SIG-M5 treated with dmso at 0.1 percent for 504 hours (cell line): ENCODE measurements around the gene CHURC1.

Experiments
- DNase-seq: peaks from one replicate; lab custom pipeline; 2025; ENCODE audit not compliant: unreplicated experiment; lab: John Stamatoyannopoulos, UW

Gene CHURC1

GRCh38 chr14:64937821-64938193 is 23.6 kb downstream of the CHURC1 start:
- DNase-seq = no peak

DNA sequence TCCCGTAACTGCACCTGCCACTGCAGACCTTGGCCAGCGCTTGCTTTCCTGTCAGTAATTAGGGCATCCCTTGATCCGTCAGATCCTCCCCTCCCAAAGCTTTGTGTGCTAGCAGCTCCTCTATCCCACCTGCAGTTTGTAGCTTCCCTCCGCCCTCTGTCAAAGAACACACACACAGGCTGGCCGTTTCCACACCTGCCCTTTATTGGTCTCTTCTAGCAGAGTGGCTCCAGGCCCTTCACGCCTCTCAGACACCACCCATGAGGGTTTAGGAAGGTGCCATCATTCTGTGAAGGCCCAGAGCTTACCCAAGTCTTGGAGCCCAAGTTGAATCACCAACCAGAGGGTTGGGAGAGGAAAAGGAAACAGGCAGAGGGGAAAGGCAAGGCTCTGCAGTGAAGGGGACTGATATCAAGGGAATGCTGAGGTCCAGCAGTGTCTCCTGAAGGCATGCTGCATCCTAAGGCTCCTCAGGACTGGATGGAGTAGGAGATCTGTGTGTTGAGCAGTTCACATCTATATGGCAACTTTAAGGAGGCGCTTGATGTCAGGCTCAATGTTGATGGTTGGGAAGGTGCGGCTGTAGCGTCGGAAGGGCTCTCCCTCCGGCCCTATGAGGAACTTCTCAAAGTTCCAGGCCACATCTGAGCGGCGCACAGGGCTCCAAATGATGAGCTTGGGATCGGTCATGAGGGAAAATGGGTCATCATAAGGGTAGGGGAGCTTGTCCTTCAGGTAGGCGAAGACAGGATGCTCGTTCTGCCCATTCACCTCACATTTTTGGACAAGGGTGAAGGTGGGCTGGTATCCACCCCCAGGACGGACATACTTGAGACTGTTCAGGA is 24.9 kb downstream of the CHURC1 start:
- no peak for DNase-seq

- no peak for DNase-seq
These were observed 25.5 kb downstream of the CHURC1 start for GRCh38 chr14:64939817-64940190.

DNA sequence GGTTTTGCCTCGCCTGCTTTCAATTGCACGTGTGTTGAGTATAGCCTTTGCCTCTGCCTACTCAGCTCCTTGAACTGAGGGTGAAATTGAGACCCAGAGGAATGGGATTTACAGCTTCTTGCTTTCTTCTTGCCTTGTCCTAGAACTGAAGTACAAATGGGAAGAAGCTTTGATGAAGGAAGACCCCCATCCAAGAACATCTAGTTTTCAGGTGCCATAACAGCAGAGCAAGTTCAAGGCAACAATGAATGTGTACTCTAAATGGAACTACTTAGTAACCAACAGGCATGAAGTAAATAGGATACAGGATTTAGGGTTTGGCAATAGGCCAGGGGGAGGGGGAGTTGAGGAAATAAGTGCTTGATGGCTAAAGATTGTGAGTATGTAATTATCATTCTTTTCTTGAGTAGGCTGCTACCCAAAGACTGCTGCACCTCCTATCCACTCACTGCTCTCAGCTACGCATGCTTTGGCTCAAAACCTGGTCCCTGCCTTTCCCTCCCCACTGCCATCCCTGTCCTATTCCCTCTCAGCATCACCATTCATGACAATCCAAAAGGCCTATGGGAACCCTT is 26.2 kb downstream of the CHURC1 start:
- DNase-seq = no peak

DNA sequence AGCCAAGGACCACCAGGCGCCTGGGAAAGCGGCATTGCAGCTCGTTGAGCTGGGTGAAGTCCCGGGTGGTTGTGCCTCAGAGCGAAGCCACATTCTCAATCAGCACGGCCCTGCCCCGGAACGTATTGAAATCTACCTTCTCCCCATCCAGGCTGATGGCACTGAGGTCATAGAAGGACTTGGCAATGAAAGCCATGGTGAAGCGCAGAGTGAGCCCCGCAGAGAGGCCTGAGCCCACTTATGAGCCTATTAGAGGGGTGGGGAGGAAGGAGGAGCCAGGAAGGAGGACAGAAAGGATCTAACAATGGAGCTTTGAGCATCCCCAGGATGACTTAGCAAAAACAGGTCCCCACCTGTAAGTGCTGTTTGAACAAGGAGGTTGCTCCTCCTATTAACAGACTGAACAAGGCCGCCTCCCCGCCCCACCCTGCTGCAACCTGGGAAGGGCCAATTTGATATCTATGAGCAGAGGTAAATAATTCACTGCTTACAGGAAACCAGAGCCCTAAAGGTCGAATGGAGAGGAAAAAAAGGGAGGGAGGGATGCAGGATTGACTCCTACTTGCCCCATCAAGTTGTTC is 28.4 kb downstream of the CHURC1 start, which contains the start of gene GPX2:
Gene GPX2 (minus strand): TSS at position 215 of the 581 bp plus-strand sequence. CDS start 19 bp downstream, at position 196.
- DNase-seq = peak; percentile 17

- DNase-seq = no peak
These were observed 29.3 kb downstream of the CHURC1 start for GRCh38 chr14:64943556-64943955.

GRCh38 chr14:64944041-64944440 is 29.8 kb downstream of the CHURC1 start:
- DNase-seq = no peak

- DNase-seq = no peak
These were observed 30.6 kb downstream of the CHURC1 start for GRCh38 chr14:64944861-64945260.

- no peak for DNase-seq
These were observed 31.4 kb downstream of the CHURC1 start for GRCh38 chr14:64945431-64946178.

- no peak for DNase-seq
These were observed 32.2 kb downstream of the CHURC1 start for GRCh38 chr14:64946310-64947045.

- no peak for DNase-seq
These were observed 33.7 kb downstream of the CHURC1 start for GRCh38 chr14:64947710-64948611.

GRCh38 chr14:64948612-64949210 is 34.5 kb downstream of the CHURC1 start:
- DNase-seq = no peak

- no peak for DNase-seq
These were observed 36.6 kb downstream of the CHURC1 start for GRCh38 chr14:64950889-64951288.

GRCh38 chr14:64951291-64951690 is 37.0 kb downstream of the CHURC1 start:
- DNase-seq = no peak

- no peak for DNase-seq
These were observed 37.5 kb downstream of the CHURC1 start for GRCh38 chr14:64951724-64952123.

DNA sequence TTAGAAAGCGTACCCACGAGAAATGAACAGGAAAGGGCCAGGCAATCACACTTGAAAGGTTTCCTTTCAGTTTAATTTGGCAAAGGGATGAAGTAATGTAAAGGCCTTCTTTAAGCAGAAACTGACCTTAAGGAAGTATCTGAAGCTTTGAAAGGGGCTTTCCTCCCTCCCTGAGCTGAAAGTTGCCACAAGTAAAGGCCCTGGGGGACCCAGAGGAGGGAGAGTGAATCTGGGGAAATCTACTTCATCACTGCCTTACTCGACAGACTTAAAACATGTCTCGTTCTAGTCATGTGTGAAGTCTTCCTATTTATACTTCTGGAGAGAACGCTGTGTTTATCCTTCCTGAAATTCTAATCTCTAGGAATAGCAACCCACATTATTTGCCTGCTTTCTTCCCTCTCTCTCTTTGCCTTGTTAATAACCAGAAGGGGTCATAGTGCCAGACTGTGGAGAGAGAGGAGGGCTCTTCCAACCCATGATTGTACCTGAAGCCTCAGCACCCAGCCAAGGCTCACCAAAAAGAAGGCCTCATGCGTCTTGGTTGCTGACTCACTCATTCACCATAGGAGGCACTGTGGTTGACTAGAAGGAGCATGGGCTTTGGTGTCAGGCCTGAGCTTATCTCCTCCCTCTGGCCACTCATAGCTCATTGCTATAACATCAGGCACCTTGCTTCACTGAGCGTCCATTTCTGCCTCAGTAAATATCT is 38.5 kb downstream of the CHURC1 start:
- no peak for DNase-seq

DNA sequence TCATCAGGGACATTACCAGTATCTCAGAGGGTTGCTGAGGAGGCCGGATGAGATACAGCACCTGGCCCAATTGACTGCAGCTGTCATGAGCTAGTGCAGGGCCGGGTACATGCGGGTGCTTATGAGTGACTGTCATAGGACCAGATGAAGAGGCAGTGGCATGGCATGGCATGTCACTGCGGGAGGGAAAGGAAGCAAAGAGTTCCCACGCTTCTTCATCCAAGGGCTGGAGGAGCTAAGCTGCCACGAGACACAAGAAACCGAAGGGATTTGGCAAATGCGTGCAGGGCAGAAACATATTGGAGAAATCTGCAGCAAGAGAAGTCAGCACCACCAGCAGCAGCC is 39.0 kb downstream of the CHURC1 start:
- DNase-seq = no peak

GRCh38 chr14:64953661-64954060 is 39.4 kb downstream of the CHURC1 start:
- DNase-seq = no peak
